SHP77 (cell line): ENCODE results near the gene MAP4K4.

Experiments used
- DNase-seq, 2 experiments: peaks; one replicate each; lab custom pipeline; 2025; lab: John Stamatoyannopoulos, UW

Gene MAP4K4

GRCh38 chr2:101697124-101698013 is at the start of gene MAP4K4:
Gene MAP4K4, plus strand, starts transcription at chr2:101697707. Its CDS starts 374 bp downstream, at chr2:101698081.
- DNase-seq = peak; percentile 63 to 71

DNA sequence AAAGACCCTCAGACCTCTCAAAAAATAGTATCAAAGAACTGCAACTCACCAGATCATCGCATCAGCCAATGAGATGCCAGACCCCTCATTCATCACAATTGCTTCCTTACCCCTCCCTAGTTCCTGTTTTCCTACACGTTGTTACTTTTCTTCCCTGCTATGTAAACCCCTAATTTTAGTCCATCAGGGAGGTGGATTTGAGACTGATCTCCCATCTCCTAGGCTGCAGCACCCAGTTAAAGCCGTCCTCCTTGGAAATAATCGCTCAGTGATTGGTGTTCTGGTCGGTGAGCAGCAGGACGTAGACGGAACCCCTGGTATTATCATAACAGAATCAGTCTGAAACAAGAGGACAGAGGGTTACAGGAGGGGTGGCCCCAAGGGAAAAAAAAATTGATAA is 44.0 kb upstream of the MAP4K4 start:
- no peak for DNase-seq

GRCh38 chr2:101655702-101656422 is 41.6 kb upstream of the MAP4K4 start:
- DNase-seq = no peak

GRCh38 chr2:101657787-101658186 is 39.7 kb upstream of the MAP4K4 start:
- no peak for DNase-seq

DNA sequence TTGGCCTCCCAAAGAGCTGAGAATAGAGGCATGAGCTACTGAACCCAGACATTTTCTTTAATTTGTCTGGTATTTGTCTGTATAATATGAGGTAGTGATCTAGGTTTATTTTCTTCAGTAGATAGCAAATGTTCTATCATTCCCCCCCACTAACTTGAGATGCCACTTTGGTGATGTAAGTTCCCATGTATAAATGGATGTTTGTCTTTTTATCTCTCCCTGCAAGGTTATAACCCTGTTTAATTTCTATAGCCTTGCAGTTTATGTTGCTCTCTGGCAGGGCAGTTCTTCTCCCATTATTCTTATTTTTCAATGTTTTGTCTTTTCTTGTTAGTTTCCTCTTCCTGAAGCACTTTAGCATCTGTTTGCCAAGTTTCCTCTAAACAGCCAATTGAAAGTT is 39.1 kb upstream of the MAP4K4 start:
- DNase-seq = no peak

DNA sequence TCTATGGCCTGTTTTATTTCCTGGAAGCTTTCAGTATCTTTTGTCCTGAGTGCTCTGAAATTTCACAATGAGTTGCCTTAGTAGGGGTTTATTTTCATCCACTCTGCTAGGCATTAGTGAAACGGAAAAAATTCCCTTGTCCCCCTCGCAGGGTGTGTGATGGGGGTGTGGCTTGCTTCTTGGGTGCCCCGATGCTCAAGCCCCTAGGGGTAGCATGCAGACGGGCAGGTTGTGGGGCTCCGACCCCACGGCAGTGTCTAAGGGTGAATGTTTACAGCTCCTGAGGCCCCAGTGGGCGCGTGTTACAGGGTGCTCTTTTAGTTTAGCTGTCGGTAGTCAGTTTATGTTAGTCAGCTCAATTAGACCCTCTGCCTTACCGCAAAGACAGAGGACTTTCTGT is 32.2 kb upstream of the MAP4K4 start:
- no peak for DNase-seq

DNA sequence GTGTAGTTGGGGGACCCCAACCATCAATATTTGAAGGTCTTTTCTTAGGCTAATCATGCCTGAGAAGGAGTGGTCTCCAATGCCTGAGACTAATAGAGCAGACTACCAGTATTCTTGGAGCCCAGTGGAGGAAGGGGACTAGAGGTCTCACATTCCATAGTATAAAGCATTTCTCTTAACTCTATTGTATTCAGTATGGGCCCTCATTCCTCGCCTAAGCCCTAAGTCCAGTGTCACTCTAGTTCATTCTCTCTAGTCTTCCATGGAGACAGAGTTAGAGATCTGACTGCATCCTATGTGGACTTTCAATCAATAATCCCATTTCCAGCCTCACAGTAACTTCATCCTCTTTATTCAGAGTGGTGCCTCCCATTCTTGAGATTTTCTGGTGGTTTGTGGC is 29.7 kb upstream of the MAP4K4 start:
- no peak for DNase-seq

DNA sequence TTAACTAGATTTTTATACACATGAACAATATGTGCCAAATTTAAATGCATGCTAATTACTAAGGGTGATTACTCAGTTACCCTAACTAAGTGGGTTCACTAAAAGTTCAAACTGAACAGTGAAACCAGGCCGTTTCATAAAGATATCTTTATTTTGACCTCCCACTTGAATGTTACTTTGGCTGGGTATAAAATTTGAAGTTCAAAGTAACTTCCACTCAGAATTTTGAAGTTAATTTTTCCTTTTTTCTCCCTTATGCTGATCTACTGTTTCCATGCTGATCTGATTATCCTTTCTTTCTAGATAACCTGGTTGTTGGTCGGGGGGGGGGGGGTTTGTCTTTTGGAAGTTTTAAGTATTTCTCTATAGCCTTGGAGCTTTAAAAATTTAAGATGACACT is 25.5 kb upstream of the MAP4K4 start:
- DNase-seq = no peak

- DNase-seq = no peak
These were observed 23.6 kb upstream of the MAP4K4 start for GRCh38 chr2:101673920-101674319.

DNA sequence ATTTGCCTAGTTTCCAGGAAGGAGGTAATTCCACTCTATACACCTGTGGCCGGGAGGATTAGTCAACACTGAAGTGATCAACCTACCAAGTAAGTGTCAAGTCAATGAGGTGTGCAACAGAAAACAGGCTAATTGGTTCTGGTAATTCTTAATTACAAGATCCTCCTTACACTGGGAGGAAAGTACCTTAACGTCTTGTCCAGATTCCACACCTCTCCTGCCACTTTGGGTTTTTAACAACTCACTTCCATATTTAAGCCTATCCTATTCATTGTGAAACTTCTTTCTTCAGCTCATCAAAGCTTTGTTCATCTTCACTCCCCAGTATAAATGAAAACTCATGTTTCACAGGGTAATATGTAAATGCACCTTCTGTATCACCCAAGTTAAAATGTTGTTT is 22.0 kb upstream of the MAP4K4 start:
- DNase-seq = no peak

GRCh38 chr2:101676674-101677073 is 20.8 kb upstream of the MAP4K4 start:
- DNase-seq = no peak

GRCh38 chr2:101677658-101678057 is 19.8 kb upstream of the MAP4K4 start:
- no peak for DNase-seq

DNA sequence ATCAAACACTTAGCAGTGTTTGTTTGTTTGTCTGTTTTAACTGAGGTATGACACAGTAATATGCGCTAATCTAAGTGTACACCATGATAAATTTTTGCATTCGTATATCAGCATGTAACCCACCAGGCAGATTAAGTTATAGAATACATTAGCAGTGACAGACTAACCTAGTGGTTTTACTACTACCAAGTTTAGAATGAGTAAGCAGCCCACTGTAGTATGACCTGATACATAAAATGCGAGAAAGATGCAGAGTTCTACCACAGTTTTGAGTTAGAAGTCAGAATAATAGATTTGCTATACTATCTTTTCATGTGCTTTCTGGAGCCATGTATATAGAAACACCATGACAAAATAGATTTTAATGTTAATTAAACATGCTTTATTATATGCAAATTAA is 19.1 kb upstream of the MAP4K4 start:
- no peak for DNase-seq

- DNase-seq = no peak
These were observed 18.3 kb upstream of the MAP4K4 start for GRCh38 chr2:101679037-101679726.

DNA sequence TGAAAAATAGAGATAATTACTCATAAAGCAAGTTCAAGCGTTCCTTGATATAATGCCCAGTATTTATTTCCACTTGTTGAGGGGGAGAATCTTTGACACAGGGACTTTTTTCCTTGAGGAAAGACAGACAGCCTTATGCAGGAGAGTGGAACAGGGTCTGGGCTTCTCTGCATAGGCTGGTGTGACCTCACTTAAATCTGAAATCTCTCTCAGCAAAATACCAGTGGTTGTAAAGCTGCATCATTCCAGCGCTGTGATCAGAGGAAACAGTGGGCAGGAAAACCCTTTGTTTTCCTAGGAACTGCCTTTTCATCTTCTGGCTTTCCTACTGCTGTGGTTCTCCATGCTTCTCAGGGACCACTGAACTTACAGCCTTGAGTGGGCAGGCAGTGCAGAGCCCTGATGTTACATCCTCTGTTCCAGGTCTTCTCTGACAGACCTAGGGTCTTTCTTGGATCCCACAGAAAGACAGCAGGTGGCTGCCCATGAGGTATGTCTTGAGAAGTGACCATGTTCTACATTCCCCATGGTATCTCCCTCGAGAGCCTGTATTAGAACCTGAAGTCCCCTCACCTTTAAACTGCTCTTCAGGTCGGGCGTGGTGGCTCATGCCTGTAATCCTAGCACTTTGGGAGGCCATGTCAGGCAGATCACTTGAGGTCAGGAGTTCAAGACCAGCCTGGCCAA is 17.6 kb upstream of the MAP4K4 start:
- no peak for DNase-seq

DNA sequence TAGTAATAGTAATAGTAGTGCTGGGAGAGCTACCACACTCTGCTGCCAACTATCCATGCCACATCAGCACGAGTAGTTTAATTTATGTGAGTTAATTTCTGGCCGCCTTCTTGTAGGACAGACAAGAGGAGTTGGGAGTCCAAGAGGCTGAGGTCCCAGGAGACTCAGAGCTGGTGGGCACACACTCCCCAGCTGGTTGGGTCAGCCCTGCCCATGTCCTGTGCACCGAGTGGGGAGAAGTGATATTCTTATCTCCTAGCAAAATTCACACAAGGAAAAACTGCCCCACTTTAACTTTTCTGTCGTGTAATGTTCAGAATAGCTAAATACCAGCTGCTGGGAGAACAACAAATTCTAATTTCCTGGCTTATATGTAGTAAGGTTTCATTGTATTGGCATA is 15.2 kb upstream of the MAP4K4 start:
- no peak for DNase-seq

DNA sequence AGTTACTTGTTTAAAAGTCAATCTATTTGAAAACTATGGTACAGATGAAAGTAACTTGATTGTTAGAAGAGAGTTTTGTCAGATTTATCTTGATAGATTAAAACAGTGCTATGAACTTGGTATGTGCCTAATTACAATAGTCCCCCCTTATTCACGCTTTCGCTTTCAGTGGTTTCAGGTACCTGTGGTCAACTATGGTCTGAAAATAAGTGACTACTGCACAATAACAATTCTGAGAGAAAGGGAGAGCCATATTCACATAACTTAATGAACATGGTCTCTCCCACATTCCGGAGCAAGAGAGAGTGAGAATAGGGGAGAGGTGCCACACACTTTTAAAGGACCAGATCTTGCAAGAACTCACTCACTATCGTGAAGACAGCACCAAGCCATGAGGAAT is 13.2 kb upstream of the MAP4K4 start:
- DNase-seq = no peak

DNA sequence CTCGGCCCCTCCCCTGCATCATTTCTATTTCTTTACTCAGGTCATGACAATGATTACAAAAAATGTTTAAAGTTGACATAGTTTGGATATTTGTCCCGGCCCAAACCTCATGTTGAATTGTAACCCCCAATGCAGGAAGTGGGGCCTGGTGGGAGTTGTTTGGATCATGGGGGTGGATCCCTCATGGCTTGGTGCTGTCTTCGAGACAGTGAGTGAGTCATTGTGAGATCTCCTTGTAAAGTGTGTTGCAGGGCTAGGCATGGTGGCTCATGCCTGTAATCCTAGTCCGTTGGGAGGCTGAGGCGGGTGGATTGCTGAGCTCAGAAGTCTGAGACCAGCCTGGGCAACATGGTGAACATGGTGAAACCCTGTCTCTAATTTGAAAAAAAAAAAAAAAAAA is 9.2 kb upstream of the MAP4K4 start:
- no peak for DNase-seq

DNA sequence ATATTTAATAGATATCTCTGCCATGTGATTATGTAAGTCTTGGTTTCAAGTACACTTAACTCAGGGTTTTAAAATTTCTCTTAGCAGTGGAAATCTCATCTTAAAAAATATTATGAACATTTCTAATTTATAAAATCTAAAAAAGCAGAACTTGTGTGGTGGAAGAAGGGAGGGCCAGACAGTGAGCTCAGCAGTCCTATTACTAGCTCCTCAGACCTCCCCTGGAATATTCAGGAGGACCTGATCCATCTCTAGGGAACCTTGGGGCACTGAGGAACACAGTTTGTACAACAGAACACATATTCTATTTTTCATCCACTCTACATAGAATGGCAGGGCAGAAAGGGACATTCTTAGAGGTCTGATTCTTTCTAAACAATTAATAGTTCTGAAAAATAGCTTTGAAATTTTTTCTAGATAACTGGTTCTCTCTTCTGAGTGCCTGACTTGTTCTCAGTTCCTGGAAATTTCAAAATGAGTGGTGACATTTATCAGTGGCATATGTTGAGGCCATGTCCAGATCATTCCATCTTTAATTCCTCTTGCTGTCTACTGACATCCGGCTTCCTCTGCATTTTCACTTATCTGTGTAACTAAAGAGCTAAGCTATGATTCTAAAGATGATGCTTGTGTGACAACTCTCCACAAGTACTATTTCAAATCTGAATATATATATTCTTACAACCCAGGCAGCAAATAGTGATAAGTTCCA is 8.2 kb upstream of the MAP4K4 start:
- no peak for DNase-seq

DNA sequence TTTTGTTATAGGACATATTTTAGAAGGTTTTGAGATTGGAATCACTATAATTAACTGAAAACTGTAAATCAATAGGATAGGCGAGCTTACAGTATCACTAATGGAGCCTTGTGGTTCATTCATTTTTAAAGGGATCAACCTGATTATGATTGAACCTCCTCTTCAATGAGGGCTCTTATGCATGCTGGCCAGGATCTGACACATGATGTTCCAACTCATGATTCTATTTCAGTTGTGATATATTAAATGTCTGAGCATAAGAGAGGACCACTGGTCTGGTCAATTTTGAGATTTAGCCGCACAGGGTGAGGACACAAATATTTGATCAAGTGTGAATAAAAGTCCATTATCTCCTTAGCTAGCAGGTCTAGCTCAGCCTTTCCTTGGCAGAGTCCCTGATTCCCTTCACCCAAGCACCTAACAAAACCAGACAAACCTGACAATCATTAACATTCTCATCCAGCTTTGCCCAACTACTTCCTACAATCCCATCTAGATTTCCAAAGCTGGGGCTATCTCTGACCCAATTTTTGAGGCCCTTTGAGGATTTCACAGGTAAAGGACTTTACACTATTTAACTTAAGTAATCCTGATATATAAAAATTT is 6.9 kb upstream of the MAP4K4 start:
- no peak for DNase-seq

GRCh38 chr2:101692041-101692440 is 5.5 kb upstream of the MAP4K4 start:
- no peak for DNase-seq
